ENCODE measurements around the gene F10. TPM values are rescaled to one million over a fixed set of nuclear protein-coding genes. Genes with fewer than 3 reads are reported as not detected.

Gene F10
- total RNA-seq (2014; rRNA removed): not detected in 2 replicates
- not detected for Bru-seq, nascent RNA
- BruChase-seq, experiment 1, labeled RNA remaining after a 6-hour chase: percentile 5 among the genes with signal in this experiment
- not detected for BruChase-seq, experiment 2, labeled RNA remaining after a 2-hour chase
- long read RNA-seq: 0 reads

- H3K9ac ChIP-seq (ENCODE audit: low read length): no peak within 1 kb of the TSS
- no peak within 1 kb of the TSS for H3K27ac ChIP-seq (ENCODE audit: low read length)
- no peaks in the 10 kb centered on the region for H4K20me1 ChIP-seq (ENCODE audit: low read length)
- no peaks in the 10 kb centered on the region for H3K9me2 ChIP-seq (replicated peaks; ENCODE audit: low read length)
- no peaks in the 10 kb centered on the region for H3K4me1 ChIP-seq (ENCODE audit: insufficient read depth, low read length)
- TF ChIP-seq EZH2phosphoT487 (IDR thresholded peaks at IDR 0.05; ENCODE audit: borderline replicate concordance, low read length) (no peak), CTCF (conservative IDR thresholded peaks at IDR 0.05; ENCODE audit: low read depth, low read length) (no peak), EZH2 (IDR thresholded peaks at IDR 0.05; ENCODE audit: low read length, unreplicated experiment) (no peak)
- intact Hi-C loops (cut with micrococcal nuclease): no loop called here
- no peak within 1 kb of the TSS for H2AFZ ChIP-seq (ENCODE audit: low read length)
- H3K36me3 ChIP-seq (ENCODE audit: low read depth, low read length): no peaks in the 10 kb centered on the region
- H3K4me2 ChIP-seq (ENCODE audit: low read length): no peak within 1 kb of the TSS
- ChIA-PET POLR2A (ENCODE audit: unreplicated experiment) (no interaction called here), CTCF (no interaction called here)
- BruUV-seq (replicated peaks): no TSS peak
- H3K9me3 ChIP-seq (ENCODE audit: low read length): no peaks in the 10 kb centered on the region
- no peaks in the 10 kb centered on the region for H3K79me2 ChIP-seq (ENCODE audit: low read length)
- no peaks in the 10 kb centered on the region for H3K27me3 ChIP-seq (ENCODE audit: low read length)
- DNase-seq (no peak), ATAC-seq (no peak)
- no peaks in the 10 kb centered on the region for H3F3A ChIP-seq (ENCODE audit: low read length, unreplicated experiment)
- no peak within 1 kb of the TSS for H3K4me3 ChIP-seq (ENCODE audit: low read length)
These were observed at the start of gene F10 for GRCh38 chr13:113122550-113123225. Gene F10 (plus strand): TSS chr13:113122799. CDS start chr13:113122856, 57 bp downstream.

DNA sequence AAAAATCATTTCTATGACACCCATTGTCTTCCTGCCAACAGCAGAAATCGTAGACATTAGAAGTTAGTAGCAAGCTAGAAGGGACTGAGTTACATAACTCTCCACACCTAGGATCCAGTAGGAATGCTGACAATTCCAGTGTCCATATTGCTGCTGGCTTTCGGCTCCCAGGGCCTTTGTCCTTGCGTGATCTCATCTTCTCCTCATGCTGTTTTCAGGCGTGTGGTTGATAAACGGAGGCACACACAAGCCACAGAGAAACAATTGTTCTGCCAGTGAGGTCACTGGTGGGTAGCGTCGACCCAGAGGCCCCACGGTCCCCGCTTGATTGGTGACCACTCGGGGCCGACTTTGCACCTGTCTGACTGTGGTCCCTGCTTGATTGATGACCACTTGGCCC lies 48.7 kb upstream of the F10 start:
- H3K27ac ChIP-seq (ENCODE audit: low read length): no peak overlapping the region
- H2AFZ ChIP-seq (ENCODE audit: low read length): no peak overlapping the region
- CTCF ChIA-PET: no interaction called here
- no peaks in the 10 kb centered on the region for H4K20me1 ChIP-seq (ENCODE audit: low read length)
- H3K36me3 ChIP-seq (ENCODE audit: low read depth, low read length): no peaks in the 10 kb centered on the region
- no peaks in the 10 kb centered on the region for H3K9me2 ChIP-seq (replicated peaks; ENCODE audit: low read length)
- TF ChIP-seq CTCF (conservative IDR thresholded peaks at IDR 0.05; ENCODE audit: low read depth, low read length): no peak
- TF ChIP-seq EZH2 (IDR thresholded peaks at IDR 0.05; ENCODE audit: low read length, unreplicated experiment): no peak
- TF ChIP-seq EZH2phosphoT487 (IDR thresholded peaks at IDR 0.05; ENCODE audit: borderline replicate concordance, low read length): no peak
- DNase-seq (no peak), ATAC-seq (no peak)
- no peaks in the 10 kb centered on the region for H3K27me3 ChIP-seq (ENCODE audit: low read length)
- no peak overlapping the region for H3K4me3 ChIP-seq (ENCODE audit: low read length)
- no peaks in the 10 kb centered on the region for H3K4me1 ChIP-seq (ENCODE audit: insufficient read depth, low read length)
- H3K79me2 ChIP-seq (ENCODE audit: low read length): no peaks in the 10 kb centered on the region
- H3K9me3 ChIP-seq (ENCODE audit: low read length): no peaks in the 10 kb centered on the region
- H3K9ac ChIP-seq (ENCODE audit: low read length): no peak overlapping the region
- no TSS peak for BruUV-seq (replicated peaks)
- no peaks in the 10 kb centered on the region for H3F3A ChIP-seq (ENCODE audit: low read length, unreplicated experiment)
- POLR2A ChIA-PET (ENCODE audit: unreplicated experiment): no interaction called here
- H3K4me2 ChIP-seq (ENCODE audit: low read length): no peak overlapping the region
- intact Hi-C loops (cut with micrococcal nuclease): no loop called here

DNA sequence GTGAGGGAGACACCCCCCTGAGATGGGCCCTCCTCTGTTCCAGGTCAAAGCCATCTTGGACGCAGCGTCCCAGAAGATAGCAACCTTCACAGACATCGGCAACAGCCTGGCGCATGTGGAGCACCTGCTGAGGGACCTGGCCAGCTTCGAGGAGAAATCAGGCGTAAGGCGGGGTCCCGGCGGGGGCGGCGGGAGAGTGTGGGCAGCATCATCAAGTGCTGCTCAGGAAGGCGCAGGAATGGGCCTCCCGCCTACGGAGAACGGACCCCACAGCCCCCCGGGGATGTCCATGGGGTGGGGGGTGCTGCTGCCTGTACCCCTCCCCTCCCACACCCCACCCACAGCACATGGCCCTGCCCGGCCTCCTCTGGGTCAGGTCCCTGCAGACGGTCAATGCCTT lies 48.2 kb upstream of the F10 start:
- Histone ChIP-seq H3K9me3 (ENCODE audit: low read length) (no peaks in the 10 kb centered on the region), H3K79me2 (ENCODE audit: low read length) (no peaks in the 10 kb centered on the region), H3K9me2 (replicated peaks; ENCODE audit: low read length) (no peaks in the 10 kb centered on the region), H3K9ac (ENCODE audit: low read length) (no peak overlapping the region), H3K4me2 (ENCODE audit: low read length) (no peak overlapping the region), H3F3A (ENCODE audit: low read length, unreplicated experiment) (no peaks in the 10 kb centered on the region), H3K27me3 (ENCODE audit: low read length) (no peaks in the 10 kb centered on the region), H3K36me3 (ENCODE audit: low read depth, low read length) (no peaks in the 10 kb centered on the region), H3K27ac (ENCODE audit: low read length) (no peak overlapping the region), H3K4me3 (ENCODE audit: low read length) (no peak overlapping the region), H4K20me1 (ENCODE audit: low read length) (no peaks in the 10 kb centered on the region), H3K4me1 (ENCODE audit: insufficient read depth, low read length) (no peaks in the 10 kb centered on the region), H2AFZ (ENCODE audit: low read length) (no peak overlapping the region)
- ATAC-seq (no peak), DNase-seq (no peak)
- ChIA-PET CTCF (interaction anchor here (0.7 kb wide), 1 partner anchor 43 kb away, joined by 5 read pairs; no protein-coding TSS in a partner anchor), POLR2A (ENCODE audit: unreplicated experiment) (no interaction called here)
- intact Hi-C loops (cut with micrococcal nuclease): no loop called here
- TF ChIP-seq EZH2phosphoT487 (IDR thresholded peaks at IDR 0.05; ENCODE audit: borderline replicate concordance, low read length) (no peak), EZH2 (IDR thresholded peaks at IDR 0.05; ENCODE audit: low read length, unreplicated experiment) (no peak), CTCF (conservative IDR thresholded peaks at IDR 0.05; ENCODE audit: low read depth, low read length) (no peak)
- no TSS peak for BruUV-seq (replicated peaks)

All from PC-3 (cell line).